Measurements from ENCODE around the gene AP1G2. TPM values are rescaled to one million over a fixed set of nuclear protein-coding genes. Genes with fewer than 3 reads are reported as not detected.

AP1G2 gene
- polyA plus RNA-seq, 1 of the 3 experiments (the other 2 are of a cell fraction), result 88.3 TPM

- H3K9ac ChIP-seq, result no peak overlapping the region
- no peaks in the 10 kb centered on the region for H3K9me3 ChIP-seq
- peaks cover 8% of the 10 kb centered on the region; the same call in 1 of the 2 replicates for H3K27me3 ChIP-seq (ENCODE audit: insufficient read depth)
- H3K36me3 ChIP-seq (replicated peaks in 1 of 2; ENCODE audit: control insufficient read depth in 1 of 2, insufficient read depth in 2 of 2, low read length in 1 of 2), result no peaks in the 10 kb centered on the region
- H2AFZ ChIP-seq (ENCODE audit: low read depth), result no peak overlapping the region
- H3K27ac ChIP-seq (ENCODE audit: low read depth in 2 of 2, low read length in 1 of 2), result no peak overlapping the region
- no peak overlapping the region for H3K4me3 ChIP-seq (ENCODE audit: low read depth in 2 of 2, low read length in 1 of 2)
- H3K79me2 ChIP-seq (ENCODE audit: insufficient read depth), result no peaks in the 10 kb centered on the region
- TF ChIP-seq RXRA (IDR thresholded peaks at IDR 0.05; ENCODE audit: borderline replicate concordance, low read depth) (no peak), NRF1 (IDR thresholded peaks at IDR 0.05; ENCODE audit: low read depth, low read length) (no peak), PBX3 (IDR thresholded peaks at IDR 0.05) (no peak), IRF3 (IDR thresholded peaks at IDR 0.05; ENCODE audit: low read depth, low read length) (no peak), GABPA (IDR thresholded peaks at IDR 0.05; ENCODE audit: low read depth) (no peak), CTCF (IDR thresholded peaks at IDR 0.05) (no peak), FOXM1 (IDR thresholded peaks at IDR 0.05; ENCODE audit: low read depth) (no peak), EZH2phosphoT487 (IDR thresholded peaks at IDR 0.05; ENCODE audit: borderline replicate concordance, low read depth) (no peak), RCOR1 (IDR thresholded peaks at IDR 0.05; ENCODE audit: low read length) (no peak), TAF1 (IDR thresholded peaks at IDR 0.05; ENCODE audit: borderline replicate concordance, low read depth, low read length) (no peak), FOSL2 (IDR thresholded peaks at IDR 0.05; ENCODE audit: borderline replicate concordance, low read depth) (no peak), NFIC (IDR thresholded peaks at IDR 0.05; ENCODE audit: borderline replicate concordance) (no peak), USF2 (IDR thresholded peaks at IDR 0.05; ENCODE audit: borderline replicate concordance, low read depth, low read length) (no peak), MXI1 (IDR thresholded peaks at IDR 0.05; ENCODE audit: low read depth, low read length) (no peak), MEF2A (IDR thresholded peaks at IDR 0.05; ENCODE audit: borderline replicate concordance, low read depth) (no peak), USF1 (IDR thresholded peaks at IDR 0.05; ENCODE audit: borderline replicate concordance, low read depth) (no peak), RAD21 (IDR thresholded peaks at IDR 0.05; ENCODE audit: low read length) (no peak), SIN3A (IDR thresholded peaks at IDR 0.05; ENCODE audit: borderline replicate concordance, low read depth, low read length) (no peak)
- TF ChIP-seq, protein P1, sequence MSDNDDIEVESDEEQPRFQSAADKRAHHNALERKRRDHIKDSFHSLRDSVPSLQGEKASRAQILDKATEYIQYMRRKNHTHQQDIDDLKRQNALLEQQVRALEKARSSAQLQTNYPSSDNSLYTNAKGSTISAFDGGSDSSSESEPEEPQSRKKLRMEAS (IDR thresholded peaks at IDR 0.05; ENCODE audit: low read depth), result no peak
- TF ChIP-seq, protein P2, sequence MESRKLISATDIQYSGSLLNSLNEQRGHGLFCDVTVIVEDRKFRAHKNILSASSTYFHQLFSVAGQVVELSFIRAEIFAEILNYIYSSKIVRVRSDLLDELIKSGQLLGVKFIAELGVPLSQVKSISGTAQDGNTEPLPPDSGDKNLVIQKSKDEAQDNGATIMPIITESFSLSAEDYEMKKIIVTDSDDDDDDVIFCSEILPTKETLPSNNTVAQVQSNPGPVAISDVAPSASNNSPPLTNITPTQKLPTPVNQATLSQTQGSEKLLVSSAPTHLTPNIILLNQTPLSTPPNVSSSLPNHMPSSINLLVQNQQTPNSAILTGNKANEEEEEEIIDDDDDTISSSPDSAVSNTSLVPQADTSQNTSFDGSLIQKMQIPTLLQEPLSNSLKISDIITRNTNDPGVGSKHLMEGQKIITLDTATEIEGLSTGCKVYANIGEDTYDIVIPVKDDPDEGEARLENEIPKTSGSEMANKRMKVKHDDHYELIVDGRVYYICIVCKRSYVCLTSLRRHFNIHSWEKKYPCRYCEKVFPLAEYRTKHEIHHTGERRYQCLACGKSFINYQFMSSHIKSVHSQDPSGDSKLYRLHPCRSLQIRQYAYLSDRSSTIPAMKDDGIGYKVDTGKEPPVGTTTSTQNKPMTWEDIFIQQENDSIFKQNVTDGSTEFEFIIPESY (IDR thresholded peaks at IDR 0.05; ENCODE audit: borderline replicate concordance, low read depth), result no peak
- H3K9me2 ChIP-seq, result no peaks in the 10 kb centered on the region
- H3K4me1 ChIP-seq (ENCODE audit: control insufficient read depth in 1 of 2, insufficient read depth in 2 of 2, low read depth in 1 of 2, low read length in 1 of 2), result no peaks in the 10 kb centered on the region
- ChIA-PET POLR2A (no interaction called here), CTCF (interaction anchor here (1.4 kb wide), 1 partner anchor 17 kb away, joined by 6 read pairs; no protein-coding TSS in a partner anchor)
- no peak for DNase-seq
- H4K20me1 ChIP-seq (ENCODE audit: insufficient read depth), result no peaks in the 10 kb centered on the region; the same call in 1 of the 2 replicates
- WGBS (ENCODE audit: low lambda C conversion rate), result 23% methylated on average over 5 of the region's 6 CpGs
- no peak overlapping the region for H3K4me2 ChIP-seq
- H3F3A ChIP-seq (replicated peaks; ENCODE audit: insufficient read depth), result no peaks in the 10 kb centered on the region
Observed at GRCh38 chr14:23605931-23606585, 38.5 kb upstream of the AP1G2 start.
